ENCODE measurements around the gene DEDD. TPM values are rescaled to one million over a fixed set of nuclear protein-coding genes. Genes with fewer than 3 reads are reported as not detected.

The DEDD gene
- polyA plus RNA-seq, 1 of the 3 experiments (the other 2 are of a cell fraction): 45.0 TPM

DNA sequence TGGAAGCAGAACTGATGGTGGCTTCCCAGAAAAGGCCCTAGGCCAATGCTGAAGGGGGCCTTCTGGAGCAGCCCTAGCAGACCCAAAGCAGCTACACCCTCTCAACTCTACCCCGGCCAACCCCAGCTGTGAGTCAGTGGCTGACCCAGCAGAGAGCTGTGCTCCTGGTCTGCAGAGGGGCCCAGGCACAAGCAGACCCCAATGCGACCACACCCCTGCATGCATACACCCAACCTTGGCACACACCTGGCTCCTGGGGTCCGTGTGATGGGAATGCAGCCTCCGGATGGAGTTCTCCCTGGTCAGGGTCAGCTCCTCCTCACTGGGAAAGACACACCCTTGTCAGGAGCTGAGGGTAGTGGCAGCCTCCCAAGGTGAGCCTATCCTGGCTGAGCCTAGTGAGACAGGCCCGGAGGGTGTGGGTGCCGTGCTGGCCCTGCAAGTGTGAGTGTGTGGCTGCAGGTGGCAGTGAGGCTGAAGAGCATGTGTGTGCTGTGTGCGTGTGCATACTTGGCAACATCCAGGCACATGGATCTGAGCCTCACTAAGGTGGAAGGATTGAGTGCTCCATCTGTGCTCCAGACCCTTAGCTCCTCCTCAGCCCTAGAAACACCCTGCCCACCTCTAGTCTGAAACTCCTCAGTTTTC is 58.9 kb downstream of the DEDD start:
- Histone ChIP-seq H2AFZ (ENCODE audit: low read depth) (no peak overlapping the region), H3K9ac (no peak overlapping the region), H3K27me3 (ENCODE audit: insufficient read depth) (no peaks in the 10 kb centered on the region), H3K4me1 (ENCODE audit: control insufficient read depth in 1 of 2, insufficient read depth in 2 of 2, low read depth in 1 of 2, low read length in 1 of 2) (no peaks in the 10 kb centered on the region), H3F3A (replicated peaks; ENCODE audit: insufficient read depth) (no peaks in the 10 kb centered on the region), H3K9me2 (no peaks in the 10 kb centered on the region), H3K4me2 (no peak overlapping the region), H3K4me3 (ENCODE audit: low read depth in 2 of 2, low read length in 1 of 2) (no peak overlapping the region), H3K79me2 (ENCODE audit: insufficient read depth) (no peaks in the 10 kb centered on the region), H3K27ac (ENCODE audit: low read depth in 2 of 2, low read length in 1 of 2) (no peak overlapping the region), H3K9me3 (no peaks in the 10 kb centered on the region), H3K36me3 (replicated peaks in 1 of 2; ENCODE audit: control insufficient read depth in 1 of 2, insufficient read depth in 2 of 2, low read length in 1 of 2) (no peaks in the 10 kb centered on the region), H4K20me1 (ENCODE audit: insufficient read depth) (no peaks in the 10 kb centered on the region)
- no peak for TF ChIP-seq TEAD4 (IDR thresholded peaks at IDR 0.05; ENCODE audit: borderline replicate concordance, insufficient read depth)
- no peak for TF ChIP-seq SMC3 (IDR thresholded peaks at IDR 0.05; ENCODE audit: low read depth, low read length)
- TF ChIP-seq, protein P1, sequence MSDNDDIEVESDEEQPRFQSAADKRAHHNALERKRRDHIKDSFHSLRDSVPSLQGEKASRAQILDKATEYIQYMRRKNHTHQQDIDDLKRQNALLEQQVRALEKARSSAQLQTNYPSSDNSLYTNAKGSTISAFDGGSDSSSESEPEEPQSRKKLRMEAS (IDR thresholded peaks at IDR 0.05; ENCODE audit: low read depth): no peak
- TF ChIP-seq GATA2 (CRISPR knock-in tag; IDR thresholded peaks at IDR 0.05): no peak
- no peak for TF ChIP-seq EP300 (IDR thresholded peaks at IDR 0.05; ENCODE audit: borderline replicate concordance in 1 of 2, low read depth in 1 of 2, low read length in 1 of 2)
- no peak for TF ChIP-seq NRF1 (IDR thresholded peaks at IDR 0.05; ENCODE audit: low read depth, low read length)
- no peak for TF ChIP-seq MEF2A (IDR thresholded peaks at IDR 0.05; ENCODE audit: borderline replicate concordance, low read depth)
- no peak for TF ChIP-seq YY1 (IDR thresholded peaks at IDR 0.05; ENCODE audit: low read depth)
- TF ChIP-seq MXI1 (IDR thresholded peaks at IDR 0.05; ENCODE audit: low read depth, low read length): no peak
- no peak for TF ChIP-seq RCOR1 (IDR thresholded peaks at IDR 0.05; ENCODE audit: low read length)
- TF ChIP-seq RFX5 (IDR thresholded peaks at IDR 0.05; ENCODE audit: low read length): no peak
- no peak for TF ChIP-seq FOXM1 (IDR thresholded peaks at IDR 0.05; ENCODE audit: low read depth)
- TF ChIP-seq NFIC (IDR thresholded peaks at IDR 0.05; ENCODE audit: borderline replicate concordance): no peak
- TF ChIP-seq, protein P2, sequence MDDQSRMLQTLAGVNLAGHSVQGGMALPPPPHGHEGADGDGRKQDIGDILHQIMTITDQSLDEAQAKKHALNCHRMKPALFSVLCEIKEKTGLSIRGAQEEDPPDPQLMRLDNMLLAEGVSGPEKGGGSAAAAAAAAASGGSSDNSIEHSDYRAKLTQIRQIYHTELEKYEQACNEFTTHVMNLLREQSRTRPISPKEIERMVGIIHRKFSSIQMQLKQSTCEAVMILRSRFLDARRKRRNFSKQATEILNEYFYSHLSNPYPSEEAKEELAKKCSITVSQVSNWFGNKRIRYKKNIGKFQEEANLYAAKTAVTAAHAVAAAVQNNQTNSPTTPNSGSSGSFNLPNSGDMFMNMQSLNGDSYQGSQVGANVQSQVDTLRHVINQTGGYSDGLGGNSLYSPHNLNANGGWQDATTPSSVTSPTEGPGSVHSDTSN (IDR thresholded peaks at IDR 0.05): no peak
- TF ChIP-seq TAF1 (IDR thresholded peaks at IDR 0.05; ENCODE audit: borderline replicate concordance, low read depth, low read length): no peak
- DNase-seq: no peak
- ChIA-PET POLR2A (no interaction called here), CTCF (interaction anchor here (1.0 to 22.7 kb wide), 3 partner anchors 9 to 23 kb away, joined by 3 to 198 read pairs (median 3); partner anchors contain the start of gene KLHDC9)
- 67% methylated on average over 1 of the region's 7 CpGs for WGBS (ENCODE audit: low lambda C conversion rate)

DNA sequence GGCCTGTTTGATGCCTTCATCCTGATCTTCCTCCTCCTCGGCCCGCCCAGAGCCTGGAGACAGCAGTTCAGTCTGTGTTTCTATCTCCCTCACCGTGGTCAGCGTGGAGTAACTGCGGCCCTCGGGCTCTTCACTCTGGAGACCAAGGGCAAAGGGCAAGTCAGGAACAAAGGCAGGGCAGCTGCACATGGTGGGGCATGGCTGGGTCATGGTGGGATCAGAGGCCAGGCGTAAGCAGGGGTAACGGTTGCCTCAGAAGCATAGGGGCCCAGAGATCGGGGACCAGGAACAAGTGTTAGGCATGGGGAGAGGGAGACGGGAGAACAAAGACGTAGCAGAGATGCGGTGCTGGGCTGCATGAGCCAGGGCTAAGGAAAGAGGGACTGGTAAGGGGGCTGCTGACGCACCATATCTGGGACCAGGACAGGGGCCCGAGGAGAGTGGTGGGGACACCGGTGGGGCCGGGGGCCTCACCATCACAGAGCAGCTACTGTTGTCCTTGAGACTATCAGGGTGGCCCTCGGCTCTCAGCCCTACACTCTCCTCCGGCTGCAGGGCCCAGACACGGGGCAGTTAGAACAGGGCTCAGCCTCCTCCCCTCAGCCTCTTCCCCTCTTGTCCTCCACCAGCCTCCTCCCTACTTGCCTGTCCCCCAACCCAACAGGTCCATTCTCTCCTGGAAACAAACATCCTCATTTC is 59.6 kb downstream of the DEDD start:
- Histone ChIP-seq H3K36me3 (replicated peaks in 1 of 2; ENCODE audit: control insufficient read depth in 1 of 2, insufficient read depth in 2 of 2, low read length in 1 of 2) (no peaks in the 10 kb centered on the region), H3F3A (replicated peaks; ENCODE audit: insufficient read depth) (no peaks in the 10 kb centered on the region), H2AFZ (ENCODE audit: low read depth) (no peak overlapping the region), H3K4me3 (ENCODE audit: low read depth in 2 of 2, low read length in 1 of 2) (no peak overlapping the region), H3K9me2 (no peaks in the 10 kb centered on the region), H4K20me1 (ENCODE audit: insufficient read depth) (no peaks in the 10 kb centered on the region), H3K27ac (ENCODE audit: low read depth in 2 of 2, low read length in 1 of 2) (no peak overlapping the region), H3K9me3 (no peaks in the 10 kb centered on the region), H3K9ac (no peak overlapping the region), H3K79me2 (ENCODE audit: insufficient read depth) (no peaks in the 10 kb centered on the region), H3K4me2 (no peak overlapping the region), H3K27me3 (ENCODE audit: insufficient read depth) (no peaks in the 10 kb centered on the region), H3K4me1 (ENCODE audit: control insufficient read depth in 1 of 2, insufficient read depth in 2 of 2, low read depth in 1 of 2, low read length in 1 of 2) (no peaks in the 10 kb centered on the region)
- DNase-seq: no peak
- POLR2A ChIA-PET: no interaction called here
- CTCF ChIA-PET: interaction anchor here (1.1 to 22.7 kb wide), 3 partner anchors 10 to 63 kb away, joined by 3 to 198 read pairs (median 5); partner anchors contain the start of gene KLHDC9
- WGBS (ENCODE audit: low lambda C conversion rate): 91% methylated on average over 19 of the region's 19 CpGs
- TF ChIP-seq FOXJ3 (CRISPR knock-in tag; IDR thresholded peaks at IDR 0.05): no peak
- TF ChIP-seq, protein P3, sequence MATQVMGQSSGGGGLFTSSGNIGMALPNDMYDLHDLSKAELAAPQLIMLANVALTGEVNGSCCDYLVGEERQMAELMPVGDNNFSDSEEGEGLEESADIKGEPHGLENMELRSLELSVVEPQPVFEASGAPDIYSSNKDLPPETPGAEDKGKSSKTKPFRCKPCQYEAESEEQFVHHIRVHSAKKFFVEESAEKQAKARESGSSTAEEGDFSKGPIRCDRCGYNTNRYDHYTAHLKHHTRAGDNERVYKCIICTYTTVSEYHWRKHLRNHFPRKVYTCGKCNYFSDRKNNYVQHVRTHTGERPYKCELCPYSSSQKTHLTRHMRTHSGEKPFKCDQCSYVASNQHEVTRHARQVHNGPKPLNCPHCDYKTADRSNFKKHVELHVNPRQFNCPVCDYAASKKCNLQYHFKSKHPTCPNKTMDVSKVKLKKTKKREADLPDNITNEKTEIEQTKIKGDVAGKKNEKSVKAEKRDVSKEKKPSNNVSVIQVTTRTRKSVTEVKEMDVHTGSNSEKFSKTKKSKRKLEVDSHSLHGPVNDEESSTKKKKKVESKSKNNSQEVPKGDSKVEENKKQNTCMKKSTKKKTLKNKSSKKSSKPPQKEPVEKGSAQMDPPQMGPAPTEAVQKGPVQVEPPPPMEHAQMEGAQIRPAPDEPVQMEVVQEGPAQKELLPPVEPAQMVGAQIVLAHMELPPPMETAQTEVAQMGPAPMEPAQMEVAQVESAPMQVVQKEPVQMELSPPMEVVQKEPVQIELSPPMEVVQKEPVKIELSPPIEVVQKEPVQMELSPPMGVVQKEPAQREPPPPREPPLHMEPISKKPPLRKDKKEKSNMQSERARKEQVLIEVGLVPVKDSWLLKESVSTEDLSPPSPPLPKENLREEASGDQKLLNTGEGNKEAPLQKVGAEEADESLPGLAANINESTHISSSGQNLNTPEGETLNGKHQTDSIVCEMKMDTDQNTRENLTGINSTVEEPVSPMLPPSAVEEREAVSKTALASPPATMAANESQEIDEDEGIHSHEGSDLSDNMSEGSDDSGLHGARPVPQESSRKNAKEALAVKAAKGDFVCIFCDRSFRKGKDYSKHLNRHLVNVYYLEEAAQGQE (IDR thresholded peaks at IDR 0.05; ENCODE audit: low read depth, low read length): no peak
- TF ChIP-seq, protein P1 (IDR thresholded peaks at IDR 0.05; ENCODE audit: low read depth): no peak
- TF ChIP-seq TCF12 (IDR thresholded peaks at IDR 0.05): no peak
- TF ChIP-seq SMC3 (IDR thresholded peaks at IDR 0.05; ENCODE audit: low read depth, low read length): no peak
- no peak for TF ChIP-seq POLR2AphosphoS5 (IDR thresholded peaks at IDR 0.05; ENCODE audit: low read depth, low read length)
- TF ChIP-seq FOXM1 (IDR thresholded peaks at IDR 0.05; ENCODE audit: low read depth): no peak
- TF ChIP-seq TEAD4 (IDR thresholded peaks at IDR 0.05; ENCODE audit: borderline replicate concordance, insufficient read depth): no peak
- TF ChIP-seq TAF1 (IDR thresholded peaks at IDR 0.05; ENCODE audit: borderline replicate concordance, low read depth, low read length): no peak
- TF ChIP-seq, protein P4, sequence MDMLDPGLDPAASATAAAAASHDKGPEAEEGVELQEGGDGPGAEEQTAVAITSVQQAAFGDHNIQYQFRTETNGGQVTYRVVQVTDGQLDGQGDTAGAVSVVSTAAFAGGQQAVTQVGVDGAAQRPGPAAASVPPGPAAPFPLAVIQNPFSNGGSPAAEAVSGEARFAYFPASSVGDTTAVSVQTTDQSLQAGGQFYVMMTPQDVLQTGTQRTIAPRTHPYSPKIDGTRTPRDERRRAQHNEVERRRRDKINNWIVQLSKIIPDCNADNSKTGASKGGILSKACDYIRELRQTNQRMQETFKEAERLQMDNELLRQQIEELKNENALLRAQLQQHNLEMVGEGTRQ (IDR thresholded peaks at IDR 0.05; ENCODE audit: borderline replicate concordance, low read depth, low read length): no peak
